Astrocyte of the hippocampus (primary cell): Measurements from ENCODE around the gene HSPH1.

Experiments
- DNase-seq: peaks from one replicate; pipeline ENCODE4 v3.0.0; 2011; ENCODE audit warnings: low read depth, low spot score

HSPH1 gene

GRCh38 chr13:31096654-31097302, 64.9 kb downstream of the HSPH1 start:
- no peak for DNase-seq

GRCh38 chr13:31094331-31095015, 67.2 kb downstream of the HSPH1 start:
- no peak for DNase-seq

DNA sequence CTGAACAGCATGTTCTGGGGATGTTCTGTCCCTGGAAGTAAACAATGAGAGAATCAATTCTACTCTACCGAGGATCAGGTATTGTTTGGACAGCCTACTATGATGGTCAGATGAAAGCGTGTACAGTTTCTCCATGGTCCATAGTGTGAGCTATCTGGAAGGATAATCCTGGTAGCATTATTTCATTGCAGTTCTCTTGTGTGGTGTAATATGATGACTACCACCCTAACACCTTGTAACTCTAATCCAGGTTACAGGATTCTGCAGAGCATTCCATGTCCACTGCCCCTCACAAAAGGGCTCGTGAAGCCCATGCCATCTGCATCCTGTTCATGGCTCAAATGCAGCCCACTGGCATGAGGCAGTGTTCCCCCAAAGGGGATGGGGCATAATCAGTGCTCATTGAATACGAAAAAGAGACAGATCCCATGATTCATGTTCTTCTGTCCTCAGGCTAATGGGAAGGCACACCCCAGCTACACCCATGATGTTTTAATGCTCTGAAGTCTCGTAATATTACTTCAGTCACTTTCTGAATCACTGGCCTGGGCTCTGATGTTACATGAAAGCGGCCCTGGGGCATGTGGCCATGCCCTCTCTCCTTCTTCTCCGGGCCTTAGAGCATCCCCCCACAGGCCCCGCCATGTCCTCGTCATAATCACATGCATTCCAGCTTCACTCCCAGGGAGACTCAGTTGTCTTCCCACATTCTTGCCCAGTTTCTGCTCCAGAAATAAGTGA, 68.4 kb downstream of the HSPH1 start:
- DNase-seq, result no peak

DNA sequence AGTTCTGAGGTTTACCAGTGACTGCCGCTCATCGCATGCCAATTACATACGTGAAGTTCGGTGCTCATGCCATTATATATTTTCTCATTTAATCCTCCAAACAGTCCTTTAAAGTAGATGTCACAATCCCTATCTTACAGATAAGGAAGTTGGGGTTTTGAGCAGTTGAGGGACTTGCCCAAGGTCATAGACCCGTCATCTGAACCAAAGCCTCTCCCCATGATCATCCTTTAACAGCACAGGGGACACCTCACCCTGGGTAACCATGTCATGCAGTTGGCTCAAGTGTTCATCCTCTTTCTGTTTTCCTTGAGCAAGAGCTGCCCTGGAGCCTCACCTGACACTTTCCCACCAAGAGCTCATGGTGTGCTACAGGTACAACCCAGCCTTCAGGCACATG, 69.1 kb downstream of the HSPH1 start:
- DNase-seq, result no peak

- peak; percentile 5 for DNase-seq
These were observed 70.6 kb downstream of the HSPH1 start for GRCh38 chr13:31090961-31091624.

GRCh38 chr13:31090096-31090495, 71.6 kb downstream of the HSPH1 start:
- no peak for DNase-seq

DNA sequence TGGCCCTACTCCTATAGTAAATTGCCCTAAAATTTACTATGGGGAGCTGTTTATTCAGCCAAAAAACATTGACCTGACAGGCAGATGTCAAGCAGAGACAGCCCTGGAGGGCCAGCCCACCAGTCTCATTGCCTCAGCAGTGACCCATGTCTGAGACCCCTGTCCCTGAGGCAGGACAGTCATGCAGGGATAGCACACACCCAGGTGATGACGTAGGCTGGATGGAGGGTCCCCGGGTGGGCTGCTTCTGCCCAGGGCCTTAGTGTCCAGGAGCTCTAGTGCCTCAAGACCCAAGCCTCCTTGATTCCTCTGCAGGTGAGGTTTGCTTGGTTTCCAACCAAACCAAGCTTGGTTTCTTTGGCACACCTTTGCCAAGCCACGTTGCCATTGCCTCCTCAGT, 72.1 kb downstream of the HSPH1 start:
- DNase-seq, result no peak

DNA sequence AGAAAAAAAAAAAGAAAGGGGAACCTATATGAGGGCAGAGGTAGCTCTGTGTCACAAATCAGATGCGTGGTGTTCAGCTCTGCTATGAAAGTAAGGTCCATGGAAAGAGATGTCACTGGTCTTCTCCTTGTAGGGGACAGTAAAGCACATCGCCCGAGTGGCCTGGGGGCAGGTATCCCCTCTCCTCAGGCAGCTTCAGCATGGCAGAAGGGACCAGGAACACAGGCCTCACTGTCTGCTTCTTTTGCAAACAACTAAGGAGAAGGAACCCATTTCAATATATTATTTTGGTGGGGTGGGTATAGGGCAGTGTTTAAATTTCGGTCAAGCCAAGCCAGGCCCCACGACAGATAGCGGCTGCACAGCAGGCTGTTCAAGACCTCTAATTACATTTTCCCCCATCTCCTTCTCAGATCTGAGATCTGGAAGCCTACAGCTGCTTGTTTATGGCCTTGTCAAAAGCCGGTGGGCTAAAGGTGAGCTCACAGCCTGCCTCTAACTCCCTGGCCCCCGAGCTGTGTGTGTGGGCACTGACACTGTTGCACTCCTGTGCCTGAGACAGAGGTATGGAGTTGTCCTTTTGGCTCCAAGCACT, 72.8 kb downstream of the HSPH1 start:
- DNase-seq, result no peak
